GM21423 (cell line): ENCODE measurements around the gene BST1.
A peak's percentile ranks its signal among the peaks of the same experiment; 100 is the strongest.

Experiments used
- ATAC-seq: cut with Tn5 transposase; IDR thresholded peaks from one replicate; pipeline ENCODE4 v1.9.1; 2021; ENCODE audit warnings: mild to moderate bottlenecking, moderate library complexity; ENCODE audit not compliant: unreplicated experiment

BST1 gene

DNA sequence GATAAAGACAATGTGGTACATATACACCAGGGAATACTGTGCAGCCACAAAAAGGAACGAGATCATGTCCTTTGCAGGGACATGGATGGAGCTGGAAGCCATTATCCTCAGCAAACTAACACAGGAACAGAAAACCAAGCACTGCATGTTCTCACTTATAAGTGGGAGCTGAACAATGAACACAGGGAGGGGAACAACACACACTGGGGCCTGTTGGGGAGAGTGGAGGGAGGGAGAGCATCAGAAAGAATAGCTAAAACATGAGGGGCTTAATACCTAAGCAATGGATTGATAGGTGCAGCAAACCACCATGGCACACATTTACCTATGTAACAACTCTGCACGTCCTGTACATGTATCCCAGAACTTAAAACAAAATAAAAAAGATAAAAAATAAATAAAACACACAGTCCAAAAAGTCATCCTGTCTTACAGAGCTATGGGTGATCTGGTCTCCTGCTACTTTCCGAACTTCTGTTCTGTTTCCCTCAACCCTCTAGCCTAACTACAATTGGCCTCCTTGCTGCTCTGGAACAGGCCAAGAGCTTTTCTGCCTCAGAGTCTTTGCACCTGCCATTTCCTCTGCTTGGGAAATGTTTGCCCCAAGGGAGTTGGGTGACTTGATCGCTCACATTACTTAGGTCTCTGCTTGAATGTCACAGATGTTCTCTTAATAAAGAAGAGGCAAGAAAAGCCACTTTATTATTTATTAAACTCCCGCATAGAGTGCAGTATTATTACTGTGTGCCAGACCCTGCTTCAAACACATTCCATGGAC, 74.2 kb downstream of the BST1 start:
- peak; percentile 17 for ATAC-seq

DNA sequence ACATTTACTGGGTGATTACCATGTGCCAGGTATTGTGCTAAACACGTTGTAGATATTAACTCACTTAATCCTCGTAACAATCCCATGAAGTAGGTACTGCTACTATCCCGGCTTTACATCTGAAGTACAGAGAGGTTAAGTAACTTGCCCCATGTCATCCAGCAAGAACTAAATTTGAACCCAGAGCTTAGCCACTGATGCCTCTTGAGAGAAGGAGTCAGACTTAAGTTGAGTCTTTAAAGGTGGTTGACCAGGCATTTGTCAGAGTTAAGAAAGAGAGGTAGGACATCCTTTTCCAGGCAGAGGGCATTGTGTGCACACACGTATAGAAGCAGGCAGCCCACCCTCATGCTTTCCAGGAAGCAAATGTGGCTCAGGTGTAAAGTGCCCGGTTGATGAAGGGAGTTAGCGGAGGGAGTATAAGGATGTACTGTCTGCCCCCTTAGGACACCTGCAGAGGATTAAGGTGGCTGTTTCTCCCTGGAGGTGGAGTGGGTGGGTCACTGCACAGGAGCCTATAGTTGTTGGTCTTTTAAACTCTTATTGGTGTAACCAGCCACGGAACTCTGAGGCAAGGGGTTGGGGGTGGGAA, 74.9 kb downstream of the BST1 start:
- no peak for ATAC-seq

DNA sequence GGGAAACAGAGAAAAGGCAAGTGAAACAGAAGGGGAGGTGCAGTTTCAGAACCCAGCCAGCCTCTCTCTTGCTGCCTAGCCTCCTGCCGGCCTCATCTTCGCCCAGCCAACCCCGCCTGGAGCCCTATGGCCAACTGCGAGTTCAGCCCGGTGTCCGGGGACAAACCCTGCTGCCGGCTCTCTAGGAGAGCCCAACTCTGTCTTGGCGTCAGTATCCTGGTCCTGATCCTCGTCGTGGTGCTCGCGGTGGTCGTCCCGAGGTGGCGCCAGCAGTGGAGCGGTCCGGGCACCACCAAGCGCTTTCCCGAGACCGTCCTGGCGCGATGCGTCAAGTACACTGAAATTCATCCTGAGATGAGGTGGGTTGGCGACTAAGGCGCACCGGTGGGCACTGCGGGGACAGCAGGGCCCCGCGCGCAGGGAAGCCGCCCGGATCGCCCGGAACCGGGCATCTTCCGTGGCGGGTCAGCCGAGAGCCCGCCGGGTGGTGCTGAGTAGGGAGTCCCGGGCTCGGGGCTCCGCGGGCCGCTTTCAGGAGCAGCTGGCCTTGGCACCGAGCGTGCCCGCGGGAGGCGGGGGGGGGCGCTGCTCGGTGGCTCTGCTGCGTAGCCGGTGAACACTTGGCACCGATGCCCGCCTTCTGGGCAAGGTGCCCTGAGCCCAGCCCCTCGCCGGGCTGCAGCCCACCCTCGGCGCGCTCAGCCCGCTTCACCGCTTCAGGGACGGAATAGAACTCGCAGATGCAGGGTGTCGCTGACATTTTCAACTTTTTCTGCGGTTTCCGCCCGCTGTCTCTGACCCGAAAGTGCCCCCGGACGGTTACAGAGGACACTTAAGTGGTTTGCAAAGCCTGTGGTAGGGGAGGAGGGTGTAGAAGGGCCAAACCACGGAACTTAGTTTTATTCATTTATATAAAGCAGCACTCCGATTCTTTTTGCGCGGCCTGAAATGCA, 75.7 kb downstream of the BST1 start, which contains the start of gene CD38:
TSS of gene CD38 (plus strand) at position 40 of the 953 bp plus-strand sequence. CDS start at position 127, 87 bp downstream.
- peak; percentile 63 for ATAC-seq

DNA sequence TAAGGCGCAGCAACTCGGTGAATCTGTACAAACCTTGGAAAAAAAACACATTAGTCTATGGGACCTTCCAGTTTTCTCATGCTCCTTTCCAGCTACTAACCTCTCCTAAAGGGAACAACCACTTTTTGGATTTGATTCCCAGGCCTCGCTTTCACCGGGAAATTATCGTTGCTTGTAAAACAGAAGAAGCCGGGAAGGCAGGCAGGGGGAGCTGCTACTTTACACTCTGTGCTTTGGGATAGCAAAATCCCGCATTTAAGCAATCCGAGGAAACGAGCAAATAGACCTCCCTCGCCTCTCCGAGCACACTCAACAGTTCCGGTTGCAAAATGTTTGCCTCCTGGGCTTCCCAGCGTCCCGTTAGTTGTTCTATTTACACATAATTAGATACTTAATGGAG, 76.4 kb downstream of the BST1 start:
- no peak for ATAC-seq

DNA sequence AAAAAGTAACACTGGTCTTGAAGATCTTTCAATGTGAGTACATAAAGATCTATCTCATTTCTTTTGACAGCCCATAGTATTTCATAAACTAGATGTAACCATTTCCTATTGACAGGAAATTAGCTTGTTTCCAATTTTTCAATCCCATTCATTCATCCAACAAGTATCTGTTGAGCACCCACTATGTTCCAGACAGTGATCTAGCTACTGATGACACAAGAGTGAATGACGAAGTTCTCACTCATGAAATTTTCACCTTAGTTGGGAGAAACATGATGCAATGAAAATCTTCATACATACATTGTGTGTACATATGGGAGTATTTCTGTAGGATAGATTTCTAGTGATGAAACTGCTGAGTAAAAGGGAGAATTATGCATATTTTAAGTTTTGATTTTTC, 76.9 kb downstream of the BST1 start:
- no peak for ATAC-seq

DNA sequence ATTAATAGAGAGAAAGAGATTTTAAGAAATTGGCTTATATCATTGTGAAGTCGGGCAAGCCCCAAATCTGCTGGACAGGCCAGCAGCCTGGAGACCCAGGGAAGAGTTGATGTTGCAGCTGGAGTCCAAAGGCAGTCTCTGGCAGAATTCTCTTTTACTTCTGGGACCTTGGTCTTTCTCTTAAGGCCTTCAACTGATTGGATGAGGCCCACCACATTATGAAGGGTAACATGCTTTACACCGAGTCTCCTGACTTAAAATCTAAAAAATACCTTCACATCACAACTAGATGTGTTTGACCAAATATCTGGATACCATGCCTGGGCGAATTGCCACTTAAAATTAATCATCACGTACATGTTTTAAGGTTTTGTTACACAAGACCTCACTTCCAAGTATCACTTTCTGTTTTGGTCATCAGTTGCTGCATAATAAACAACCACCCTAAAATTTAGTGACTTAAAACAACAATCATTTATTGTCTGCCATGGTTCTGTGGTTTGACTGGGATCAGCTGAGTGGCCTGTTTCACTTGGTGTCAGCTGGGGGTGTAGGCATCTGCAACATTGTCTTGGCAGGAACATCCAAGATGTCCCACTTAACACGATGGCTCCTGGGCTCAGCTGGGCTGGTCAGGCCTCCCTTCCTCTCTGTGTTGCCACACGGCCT, 78.7 kb downstream of the BST1 start:
- peak; percentile 26 for ATAC-seq
